Measurements from ENCODE around the gene PBX1.

DNA sequence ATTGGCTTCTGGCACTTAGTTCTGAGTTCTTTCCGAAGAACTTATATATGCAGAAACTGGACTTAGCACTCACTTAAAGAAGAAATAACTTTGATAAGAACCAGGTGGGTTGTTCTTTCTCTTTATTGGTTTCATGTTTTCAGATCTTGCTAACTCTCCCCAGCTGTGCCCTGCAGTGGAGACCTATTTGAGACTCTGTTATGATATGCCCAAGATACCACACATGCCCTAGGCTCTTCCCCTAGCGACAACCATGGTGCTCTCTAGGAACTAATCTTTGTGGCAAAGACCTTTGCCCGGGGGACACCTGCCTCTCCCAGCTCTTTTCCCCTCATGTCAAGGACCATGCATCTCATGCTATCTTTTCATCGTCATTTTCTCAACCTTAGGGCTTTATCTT lies 128.8 kb downstream of the PBX1 start:
- TF ChIP-seq EZH2 (IDR thresholded peaks at IDR 0.05; ENCODE audit: insufficient read depth, poor library complexity, severe bottlenecking), result no peak
- no peak for TF ChIP-seq EZH2phosphoT487 (IDR thresholded peaks at IDR 0.05; ENCODE audit: insufficient read depth, low read depth)
